PFSK-1 (cell line): ENCODE measurements around the gene NENF.

Experiments used
- FOXP2 ChIP-seq: optimal IDR thresholded peaks from 2 replicates; pipeline ENCODE3; 2011; ENCODE audit warnings: borderline replicate concordance, control low read depth, inconsistent platforms; ENCODE audit not compliant: insufficient read depth; ENCODE audit errors: extremely low read length, extremely low read depth
- POLR2AphosphoS5 ChIP-seq: IDR thresholded peaks from 2 replicates; pipeline ENCODE4 v1.6.1; 2012; ENCODE audit warnings: low read depth, mild to moderate bottlenecking, control low read depth, low read length, moderate library complexity
- REST ChIP-seq, 2 experiments: IDR thresholded peaks; 2 replicates each; pipeline versions ENCODE4 v1.6.1 to v1.8.0; 2011 to 2012; ENCODE audit warnings: low read depth in 2 of 2, low read length in 2 of 2, control low read depth in 1 of 2, inconsistent platforms in 1 of 2, mild to moderate bottlenecking in 1 of 2, moderate library complexity in 1 of 2; ENCODE audit not compliant: insufficient read depth in 1 of 2
- SIN3A ChIP-seq: IDR thresholded peaks from 2 replicates; pipeline ENCODE4 v1.6.1; 2012; ENCODE audit warnings: mild to moderate bottlenecking, low read length, moderate library complexity, borderline replicate concordance; ENCODE audit not compliant: insufficient read depth
- TAF1 ChIP-seq: IDR thresholded peaks from 2 replicates; pipeline ENCODE4 v1.6.1; 2012; ENCODE audit warnings: low read length, control low read depth, borderline replicate concordance; ENCODE audit not compliant: insufficient read depth

The NENF gene

GRCh38 chr1:212488436-212489283 is 55.9 kb downstream of the NENF start:
- no peak for TF ChIP-seq REST (IDR thresholded peaks at IDR 0.05; ENCODE audit: insufficient read depth in 1 of 2, low read depth in 2 of 2, low read length in 2 of 2)

- TF ChIP-seq FOXP2 (no peak), TAF1 (no peak), REST (IDR thresholded peaks at IDR 0.05; ENCODE audit: insufficient read depth in 1 of 2, low read depth in 2 of 2, low read length in 2 of 2) (no peak), POLR2AphosphoS5 (no peak), SIN3A (no peak)
Observed at GRCh38 chr1:212489284-212489859, 56.7 kb downstream of the NENF start.

GRCh38 chr1:212490276-212490675 is 57.6 kb downstream of the NENF start:
- no peak for TF ChIP-seq SIN3A
- no peak for TF ChIP-seq FOXP2
- TF ChIP-seq POLR2AphosphoS5: no peak
- TF ChIP-seq TAF1: no peak
- TF ChIP-seq REST (IDR thresholded peaks at IDR 0.05; ENCODE audit: insufficient read depth in 1 of 2, low read depth in 2 of 2, low read length in 2 of 2): no peak

GRCh38 chr1:212491454-212491853 is 58.7 kb downstream of the NENF start:
- TF ChIP-seq SIN3A (no peak), POLR2AphosphoS5 (no peak), REST (IDR thresholded peaks at IDR 0.05; ENCODE audit: insufficient read depth in 1 of 2, low read depth in 2 of 2, low read length in 2 of 2) (no peak), TAF1 (no peak), FOXP2 (no peak)
